ENCODE measurements around the gene ARHGAP26.
A peak's percentile ranks its signal among the peaks of the same experiment; 100 is the strongest.
"Not testable (repeated sequence)": the region's sequence is repeated elsewhere in the genome, so short reads cannot be mapped to it uniquely, and the experiment has no call there.

Gene ARHGAP26

DNA sequence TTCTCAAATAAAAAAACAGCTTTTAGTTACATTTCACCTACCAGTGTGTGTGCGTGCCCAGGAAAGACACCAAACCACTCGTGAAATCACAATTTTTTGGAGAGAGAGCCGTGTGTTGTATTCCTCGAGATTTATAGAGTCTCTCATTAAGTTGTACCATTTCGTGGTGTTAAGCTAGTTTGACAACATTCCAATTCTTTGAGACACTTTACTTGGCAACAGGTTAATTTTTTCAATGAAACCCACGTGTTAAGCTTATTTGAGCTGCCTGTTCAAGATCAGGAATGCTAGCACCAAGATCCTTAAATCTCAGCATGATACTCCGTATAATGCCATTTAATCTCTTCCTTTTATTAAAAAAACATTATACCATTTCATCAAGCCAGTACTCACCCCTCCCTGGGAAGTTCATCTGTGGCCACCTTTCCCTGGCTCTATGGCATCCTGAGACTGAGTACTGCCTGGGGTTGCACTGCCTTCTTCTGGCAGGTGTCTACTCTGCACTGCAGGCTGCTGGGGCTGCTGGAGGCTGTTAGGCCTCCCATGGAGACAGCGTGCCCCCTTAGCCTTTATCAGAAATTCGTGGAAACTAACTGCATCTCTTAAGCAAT lies 143.7 kb downstream of the ARHGAP26 start:
- no peak for DNase-seq

DNA sequence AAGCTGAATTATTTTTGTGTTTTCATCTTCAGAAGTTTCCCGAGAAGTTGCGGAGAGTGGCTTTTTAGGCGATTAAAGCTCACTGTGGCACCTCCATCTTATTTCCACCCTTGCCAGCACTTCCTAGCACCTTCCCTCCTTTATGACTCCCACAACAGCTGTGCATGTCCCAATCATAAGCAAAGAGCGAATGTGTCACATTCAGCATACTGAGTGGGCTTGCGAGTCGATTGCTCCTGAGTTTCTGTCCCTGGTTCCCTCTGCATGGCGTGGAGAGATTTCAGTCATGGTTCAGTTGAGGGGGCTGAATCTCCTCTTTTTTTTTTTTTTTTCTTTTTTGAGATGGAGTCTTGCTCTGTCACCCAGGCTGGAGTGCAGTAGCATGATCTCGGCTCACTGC lies 144.9 kb downstream of the ARHGAP26 start:
- no peak for DNase-seq

DNA sequence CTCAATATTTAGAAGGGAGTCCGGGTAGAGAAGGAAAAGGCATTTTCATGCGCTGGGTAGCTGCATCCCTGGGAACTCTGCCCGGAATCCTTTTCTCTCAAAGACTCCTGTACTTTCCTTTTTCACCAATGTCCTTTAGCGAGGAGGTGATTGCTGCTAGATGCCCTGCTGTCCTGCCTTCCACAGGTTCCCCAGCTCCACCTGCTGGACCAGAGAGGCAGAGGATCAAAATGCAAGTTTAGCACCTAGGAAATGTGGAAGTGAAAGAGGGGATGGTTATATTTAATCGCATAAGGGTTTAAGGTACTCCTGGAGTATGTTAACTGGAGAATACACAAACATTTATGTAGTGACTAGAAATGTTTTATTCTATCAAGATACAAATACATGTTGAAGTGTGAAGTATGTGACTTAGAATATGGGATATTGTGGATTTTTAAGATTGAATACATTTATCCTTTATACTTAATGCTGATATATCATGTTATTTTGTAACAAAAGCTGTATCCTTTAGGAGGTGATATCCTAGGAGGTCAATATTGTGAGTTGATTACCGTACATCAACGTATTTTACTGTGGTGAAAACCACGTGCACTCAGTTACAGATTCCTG lies 145.7 kb downstream of the ARHGAP26 start:
- DNase-seq: peak; percentile 24 to 60

DNA sequence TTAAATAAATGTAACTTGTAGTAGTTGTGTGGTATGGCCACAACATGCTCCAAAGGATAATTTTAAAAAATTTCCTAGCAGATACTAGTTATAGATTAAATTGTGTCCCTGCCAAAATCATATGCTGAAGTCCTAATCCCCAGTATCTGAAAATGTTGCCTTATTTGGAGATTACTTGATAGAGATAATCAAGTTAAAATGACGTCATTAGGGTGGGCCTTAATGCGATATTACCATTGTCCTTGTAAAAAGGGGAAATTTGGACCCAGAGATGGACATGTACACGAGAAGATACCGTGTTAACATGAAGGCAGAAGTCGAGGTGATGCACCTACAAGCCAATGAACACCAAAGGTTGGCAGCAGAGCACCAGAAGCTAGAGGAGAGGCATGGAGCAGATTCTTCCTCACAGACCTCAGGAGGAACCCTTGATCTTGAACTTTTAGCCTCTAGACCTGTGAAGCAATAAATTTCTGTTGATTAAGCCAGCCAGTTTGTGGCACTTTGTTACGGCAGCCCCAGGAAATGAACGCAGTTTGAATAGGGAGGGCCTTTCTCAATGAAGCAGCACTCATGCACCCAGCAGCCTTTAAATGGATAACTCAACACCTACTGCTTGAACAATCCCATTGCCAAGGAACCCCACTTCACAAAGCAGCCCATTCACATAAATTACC lies 148.9 kb downstream of the ARHGAP26 start:
- no peak for DNase-seq

DNA sequence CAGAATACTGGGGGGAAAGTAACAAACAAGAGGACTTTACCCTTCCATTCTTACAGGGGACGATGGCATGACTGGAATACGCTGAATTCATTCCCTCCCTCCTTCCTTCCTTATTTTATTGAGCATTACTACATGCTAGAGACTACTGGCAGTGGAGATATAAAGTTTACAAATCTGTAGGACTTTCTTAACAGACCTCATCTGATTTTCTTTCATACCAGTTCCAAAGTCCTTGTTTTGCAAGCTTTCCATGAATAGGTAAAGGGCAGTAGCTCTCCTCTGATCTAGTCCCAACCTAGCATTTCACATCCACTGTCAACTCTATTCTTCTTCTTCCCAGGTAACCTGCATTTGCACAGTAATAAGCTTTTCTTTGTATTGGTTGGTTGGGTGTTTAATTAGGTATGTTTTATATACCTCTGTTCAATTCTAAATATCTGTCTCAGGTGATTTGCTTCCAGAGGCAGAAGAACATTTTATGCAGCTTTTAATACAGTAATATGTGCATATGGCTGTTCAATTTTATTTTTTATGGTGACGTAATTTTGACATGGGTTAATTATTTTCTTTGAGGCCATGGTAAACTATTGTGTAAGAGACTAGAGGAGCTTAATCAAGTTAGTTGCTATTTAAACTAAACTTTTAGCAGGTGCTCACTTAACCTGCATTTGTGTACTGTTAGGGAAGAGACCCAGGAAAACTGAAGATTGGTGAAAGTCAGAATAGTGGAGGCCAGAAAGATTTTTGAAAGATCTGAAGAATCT lies 150.9 kb downstream of the ARHGAP26 start:
- DNase-seq: no peak

DNA sequence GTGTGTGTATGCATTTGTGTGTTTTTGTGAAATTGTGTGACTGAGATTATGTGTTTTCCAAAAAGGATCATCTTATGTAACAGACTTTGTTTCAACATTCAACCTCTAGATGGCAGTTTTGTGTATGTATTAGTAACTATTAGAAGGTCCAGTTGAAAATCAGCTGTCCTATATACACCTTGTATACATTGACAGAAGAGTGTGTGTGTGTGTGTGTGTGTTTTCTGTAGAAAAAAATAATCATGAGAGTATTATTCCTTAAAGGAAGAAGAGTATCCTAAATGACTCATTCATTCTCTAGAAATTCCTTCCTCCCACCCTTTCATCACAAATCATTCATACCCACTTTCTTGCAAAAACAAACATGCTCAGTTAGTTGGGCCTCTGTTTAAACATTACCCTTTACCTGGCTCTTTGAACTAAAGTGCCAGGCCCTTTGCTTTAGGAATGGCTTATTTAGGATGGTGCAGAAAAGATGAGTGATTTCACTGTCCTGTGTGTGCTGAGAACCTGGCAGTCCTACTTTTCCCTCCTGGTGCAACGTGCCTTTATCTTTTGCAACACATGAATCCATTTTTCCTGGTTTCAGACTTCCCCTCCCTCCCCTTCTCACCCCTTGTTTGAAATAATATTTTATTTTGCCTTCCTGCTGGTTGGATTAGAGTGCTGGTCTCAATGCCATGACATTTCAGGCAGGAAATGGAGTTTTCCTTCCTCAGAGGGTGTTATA lies 152.2 kb downstream of the ARHGAP26 start:
- peak in 1 of 2 experiments; percentile 62 for DNase-seq

DNA sequence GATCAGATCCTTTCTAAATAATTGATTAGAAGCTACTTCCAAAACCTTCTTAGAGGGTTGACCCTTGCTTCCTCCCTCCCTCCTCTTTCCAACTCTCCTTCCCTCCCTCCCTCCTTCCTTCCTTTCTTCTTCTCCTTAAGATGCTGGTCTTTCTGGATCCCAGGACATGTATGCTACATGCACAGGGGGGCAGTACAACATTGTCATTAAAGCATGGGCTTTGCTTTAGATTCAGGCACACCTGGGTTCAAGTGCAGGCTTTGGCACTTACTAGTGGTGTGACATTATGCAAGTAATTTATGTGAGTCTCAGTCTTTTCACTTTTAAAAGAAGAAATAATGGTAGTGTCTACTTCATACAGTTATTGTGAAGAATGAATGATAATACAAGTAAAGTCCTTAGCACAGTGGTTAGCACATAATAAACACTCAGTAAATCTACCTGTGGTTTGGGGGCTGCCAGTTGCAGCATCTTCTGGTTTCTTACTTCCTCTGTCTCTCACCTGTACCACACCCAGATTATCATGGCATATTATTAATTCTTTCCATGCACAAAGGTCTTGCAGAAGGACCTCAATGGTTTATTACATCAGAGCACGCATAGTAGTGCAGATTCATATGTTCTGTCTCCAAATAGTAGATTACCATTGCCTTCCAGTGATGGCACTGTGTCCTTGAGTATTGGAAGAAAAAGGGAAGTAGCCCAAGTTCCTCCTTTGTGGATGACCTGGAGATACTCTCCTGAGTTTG lies 154.1 kb downstream of the ARHGAP26 start:
- peak in 1 of 2 experiments; percentile 16 for DNase-seq

DNA sequence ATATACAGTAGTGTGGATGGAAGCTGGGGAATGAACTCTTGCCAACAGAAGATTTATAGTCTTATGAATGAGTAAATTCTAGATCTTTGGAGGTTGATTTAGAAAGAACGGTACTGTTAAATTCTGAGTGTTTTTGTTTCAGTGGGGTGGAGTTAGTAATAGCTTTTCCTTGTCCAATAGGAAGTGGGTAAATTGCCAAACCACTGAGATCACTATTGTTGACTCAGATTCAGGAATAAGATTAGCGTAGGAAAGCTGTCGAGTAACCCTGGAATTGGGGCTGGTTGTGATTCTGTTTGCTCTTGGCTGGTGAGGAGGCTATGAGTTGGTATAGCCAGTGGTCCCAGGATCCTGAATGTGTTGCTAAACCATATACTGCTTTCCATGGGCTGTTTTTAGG lies 155.6 kb downstream of the ARHGAP26 start:
- DNase-seq: no peak

DNA sequence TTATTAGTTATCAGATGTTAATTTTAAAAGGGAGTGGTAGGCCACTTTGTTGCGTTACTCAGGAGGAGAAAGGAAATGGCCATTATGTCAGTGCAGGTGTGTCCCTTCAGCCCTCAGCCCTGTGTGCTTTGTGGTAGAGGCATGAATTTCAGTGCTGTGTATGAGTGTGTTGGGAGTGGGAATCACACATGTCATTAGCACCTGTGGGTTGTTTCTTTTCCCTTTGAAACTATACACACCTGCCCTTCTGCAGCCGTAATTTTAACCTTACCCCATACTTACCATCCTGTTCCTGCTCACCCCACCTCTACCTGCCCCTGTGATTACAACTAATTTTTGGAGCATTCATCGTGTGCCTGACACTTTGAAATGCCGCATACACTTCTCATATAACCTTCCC lies 156.4 kb downstream of the ARHGAP26 start:
- DNase-seq: no peak

DNA sequence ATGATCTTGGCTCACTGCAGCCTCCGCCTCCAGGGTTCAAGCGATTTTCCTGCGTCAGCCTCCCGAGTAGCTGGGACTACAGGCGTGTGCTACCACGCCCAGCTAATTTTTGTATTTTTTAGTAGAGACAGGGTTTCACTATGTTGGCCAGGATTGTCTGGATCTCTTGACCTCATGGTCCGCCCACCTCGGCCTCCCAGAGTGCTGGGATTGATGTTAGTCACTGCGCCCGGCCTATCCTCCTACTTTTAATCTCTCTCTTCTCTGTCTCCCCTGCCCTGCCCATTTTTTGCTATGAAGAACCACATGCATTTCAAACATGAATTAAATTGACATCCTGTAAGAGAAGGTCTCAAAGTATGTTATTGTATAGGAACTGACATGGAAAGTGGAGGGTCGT lies 158.8 kb downstream of the ARHGAP26 start:
- not testable (repeated sequence) for DNase-seq

DNA sequence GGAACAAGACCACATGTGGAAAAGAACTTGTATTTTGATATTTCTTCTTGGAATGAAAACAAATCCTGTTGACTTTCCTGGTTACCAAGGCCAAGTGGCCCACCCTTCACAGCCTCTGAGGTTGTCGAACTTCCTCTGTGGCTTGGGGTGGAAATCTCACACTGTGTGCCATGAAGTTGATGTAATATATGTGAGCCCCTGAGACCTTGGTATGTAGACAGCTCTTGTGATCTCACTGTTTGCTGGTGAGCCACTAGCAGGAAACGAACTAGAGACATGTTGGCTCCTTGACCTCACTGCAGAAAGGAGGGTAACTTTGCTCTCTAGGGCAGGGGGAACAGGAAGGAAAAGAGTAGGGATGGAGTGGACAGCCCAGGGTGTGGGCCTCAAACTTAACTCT lies 159.4 kb downstream of the ARHGAP26 start:
- no peak for DNase-seq

DNA sequence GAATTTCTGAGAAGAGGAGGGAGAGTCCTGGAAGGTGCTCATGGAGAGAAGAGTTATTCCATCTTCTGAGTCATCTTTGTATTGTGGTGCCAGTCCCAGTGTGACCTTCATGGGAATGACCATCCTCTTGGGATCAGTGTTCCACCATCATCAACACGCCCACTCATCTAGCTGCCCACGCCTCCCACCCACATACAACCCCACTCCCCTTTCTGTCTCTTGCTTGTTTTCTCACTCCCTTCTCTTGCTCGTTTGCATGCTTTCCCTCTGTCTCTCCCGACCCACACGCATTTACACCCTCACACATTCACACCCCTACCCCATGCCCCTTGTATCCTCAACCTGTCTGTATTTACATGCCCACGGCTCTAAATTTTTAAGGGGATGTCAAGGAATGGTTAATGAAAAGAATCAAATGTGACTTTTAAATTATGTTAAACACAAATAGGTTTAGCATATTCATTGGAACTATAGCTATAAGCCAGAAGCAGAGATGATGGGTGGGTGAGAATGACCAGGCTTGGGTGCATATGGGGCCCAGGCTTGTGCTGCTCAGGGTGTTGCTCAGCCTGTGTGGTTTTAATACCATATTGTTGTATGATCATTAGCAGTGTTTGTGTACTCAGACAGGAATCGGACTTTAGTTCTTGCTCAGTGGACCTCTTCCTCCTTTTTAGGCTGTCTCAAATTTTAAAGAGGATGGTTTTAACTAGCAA lies 160.4 kb downstream of the ARHGAP26 start:
- DNase-seq: no peak

DNA sequence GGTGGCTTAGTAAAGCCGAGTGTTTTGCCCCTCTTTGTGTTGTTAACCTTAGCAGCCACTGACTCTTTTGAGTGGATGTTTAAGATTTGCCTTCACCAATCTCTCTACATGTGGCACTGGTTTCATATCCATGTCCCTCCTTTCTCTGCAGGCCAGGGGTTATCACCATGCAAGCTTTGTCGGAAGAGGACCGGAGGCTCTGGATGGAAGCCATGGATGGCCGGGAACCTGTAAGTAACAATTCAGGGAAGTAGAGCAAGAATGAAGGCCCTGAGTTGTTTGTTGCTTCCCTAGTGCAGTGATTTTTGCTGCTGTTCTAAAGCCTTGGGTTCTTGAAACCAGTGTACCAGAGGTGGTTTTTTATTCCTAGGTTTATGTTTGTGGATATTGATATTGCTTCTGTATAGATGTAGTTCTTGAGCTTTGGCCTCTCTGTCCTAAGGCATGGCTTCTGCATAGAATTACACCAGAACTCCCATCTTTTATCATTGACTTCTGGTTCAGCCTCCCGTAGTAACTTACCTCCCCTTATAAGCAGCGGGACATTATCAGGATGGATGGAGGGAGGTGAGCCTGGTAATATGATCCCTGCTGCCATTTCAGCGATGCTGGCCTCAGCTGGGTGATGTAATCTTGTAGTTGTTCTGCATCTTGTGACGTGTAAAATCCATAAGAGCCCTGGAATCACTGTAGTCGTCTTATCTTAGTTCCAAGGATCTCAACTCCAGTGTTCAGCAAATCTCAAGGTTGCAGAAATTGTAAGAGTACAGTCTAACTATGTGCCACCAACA lies 161.9 kb downstream of the ARHGAP26 start:
- DNase-seq: no peak

DNA sequence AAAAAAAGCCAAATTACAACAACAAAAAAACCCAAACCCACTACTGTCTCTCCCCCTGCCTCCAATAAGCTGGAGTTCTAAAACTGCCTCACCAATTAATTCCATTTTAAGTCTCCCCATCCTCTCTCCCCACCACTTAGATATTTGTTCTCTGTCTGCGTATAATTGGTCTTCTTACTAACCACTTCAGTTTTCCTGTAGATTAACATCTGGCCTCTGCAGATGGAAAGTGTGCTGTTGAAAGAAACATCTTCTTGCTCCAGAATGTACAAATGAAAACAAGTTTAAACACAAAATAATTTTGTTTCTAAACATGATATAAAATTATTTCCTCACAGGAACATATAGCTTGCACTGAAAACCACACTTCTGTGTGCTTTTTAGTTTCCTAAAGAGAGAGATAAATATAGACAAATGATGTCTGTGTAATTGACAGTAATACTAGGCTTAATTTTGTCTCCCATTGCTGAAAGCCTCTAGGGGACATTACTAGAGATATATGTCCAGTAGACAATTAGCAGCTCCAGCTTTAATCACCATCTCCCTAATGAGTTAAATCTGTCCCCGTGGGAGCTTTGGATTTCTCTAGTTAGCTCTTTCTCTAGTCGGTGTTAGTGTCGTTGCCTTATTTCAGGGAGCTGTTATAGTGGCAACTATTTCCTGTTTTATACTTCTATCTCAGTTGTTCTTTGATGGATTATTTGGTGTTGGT lies 164.0 kb downstream of the ARHGAP26 start:
- no peak for DNase-seq

DNA sequence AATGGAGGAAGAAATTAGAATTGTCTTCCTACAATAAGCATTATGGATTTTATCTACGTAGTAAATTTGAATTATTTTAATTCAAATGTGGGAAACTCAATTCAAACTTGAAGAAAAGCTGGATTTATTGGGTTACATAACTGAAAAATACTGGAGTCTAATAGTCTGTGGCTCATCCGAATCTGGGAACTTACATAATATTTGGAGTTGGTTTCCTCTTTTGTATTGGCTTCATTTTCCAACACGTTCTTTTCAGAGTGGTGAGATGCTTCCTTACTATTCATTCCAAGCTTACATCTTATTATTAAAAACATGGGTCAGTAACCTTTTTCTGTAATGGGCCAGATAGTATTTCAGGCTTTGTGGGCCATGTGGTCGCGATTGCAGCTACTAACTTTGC lies 164.8 kb downstream of the ARHGAP26 start:
- no peak for DNase-seq

DNA sequence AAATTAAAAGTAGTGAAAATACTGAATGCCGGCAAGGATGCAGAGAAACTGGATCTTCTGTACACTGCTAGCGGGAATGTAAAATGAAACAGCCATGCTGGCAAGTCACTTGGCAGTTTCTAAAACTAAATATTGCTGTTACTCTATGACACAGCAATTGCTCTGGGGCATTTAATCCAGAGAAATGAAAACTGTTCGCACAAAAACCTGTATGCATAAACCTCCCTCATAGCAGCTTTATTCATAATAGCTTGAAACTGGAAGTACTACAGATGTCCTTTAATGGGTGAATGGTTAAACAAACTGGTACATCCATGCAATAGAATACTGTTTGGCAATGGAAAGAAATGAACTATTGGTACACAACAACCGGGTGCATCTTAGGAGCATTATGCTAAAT lies 167.2 kb downstream of the ARHGAP26 start:
- no peak for DNase-seq

DNA sequence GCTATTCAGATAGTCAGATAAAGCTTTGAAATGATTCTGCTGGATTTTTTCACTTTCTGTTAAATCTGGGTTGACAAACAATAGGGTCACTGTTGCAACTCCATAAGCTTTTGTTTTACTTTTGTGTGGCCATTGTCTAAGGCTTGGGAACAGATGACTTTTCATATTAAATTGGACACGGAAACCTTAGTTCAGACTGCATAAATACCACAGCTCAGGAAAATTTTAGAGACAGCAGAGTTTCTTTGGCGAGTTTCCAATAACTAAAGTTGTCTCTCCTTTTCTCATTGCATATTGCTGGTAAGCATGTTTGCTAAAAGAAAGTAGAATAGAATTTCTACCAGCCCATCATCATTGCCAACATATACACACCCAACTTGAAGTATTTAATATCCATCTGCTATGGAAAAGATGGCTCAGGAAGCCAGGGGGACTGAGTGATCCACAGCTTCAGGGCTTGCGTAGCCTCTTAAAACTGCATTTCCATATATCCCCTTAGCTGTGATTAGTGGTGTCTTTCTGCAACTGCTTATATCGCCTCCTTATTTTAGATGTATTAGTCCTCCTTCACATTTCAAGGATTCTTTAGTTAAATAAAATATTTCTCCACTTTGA lies 168.2 kb downstream of the ARHGAP26 start:
- DNase-seq: no peak

DNA sequence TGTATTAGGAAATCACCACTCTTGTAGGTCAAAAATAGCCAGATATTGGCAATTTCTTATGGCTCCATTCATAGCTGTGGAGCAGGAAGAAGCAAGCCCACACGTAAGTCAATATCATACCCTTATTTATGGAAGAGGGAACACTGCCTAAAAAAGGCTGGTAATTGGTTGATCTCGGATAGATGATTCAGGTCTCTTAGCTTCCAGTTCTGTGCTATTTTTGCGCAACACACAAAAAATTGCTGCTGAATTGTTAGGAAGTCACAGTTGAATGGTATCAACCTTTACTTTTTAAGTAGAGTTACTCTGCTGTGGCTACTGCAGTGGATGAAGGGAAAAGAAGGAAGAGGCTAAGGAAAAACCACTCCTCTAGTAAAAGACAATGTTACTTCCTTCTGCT lies 168.8 kb downstream of the ARHGAP26 start:
- DNase-seq: no peak

DNA sequence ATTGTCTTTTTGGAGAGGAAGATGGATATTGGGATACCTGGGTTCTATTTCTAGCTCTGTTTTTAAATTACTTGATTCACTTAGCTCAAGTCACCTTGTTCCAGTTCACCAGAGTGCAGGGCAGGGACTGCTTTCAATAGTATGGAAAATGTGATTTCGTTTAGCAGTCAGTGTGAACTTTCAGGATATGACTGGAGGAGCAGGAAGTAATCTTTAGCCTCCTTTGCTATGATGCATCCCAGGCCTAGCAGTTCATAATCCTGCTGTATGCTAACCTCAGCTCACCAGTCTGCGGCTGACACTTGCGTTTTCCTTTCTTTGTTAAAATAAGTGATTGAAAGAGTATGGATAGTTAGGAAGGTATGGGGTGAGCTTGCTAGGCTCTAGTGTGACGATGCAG lies 169.7 kb downstream of the ARHGAP26 start:
- DNase-seq: no peak

DNA sequence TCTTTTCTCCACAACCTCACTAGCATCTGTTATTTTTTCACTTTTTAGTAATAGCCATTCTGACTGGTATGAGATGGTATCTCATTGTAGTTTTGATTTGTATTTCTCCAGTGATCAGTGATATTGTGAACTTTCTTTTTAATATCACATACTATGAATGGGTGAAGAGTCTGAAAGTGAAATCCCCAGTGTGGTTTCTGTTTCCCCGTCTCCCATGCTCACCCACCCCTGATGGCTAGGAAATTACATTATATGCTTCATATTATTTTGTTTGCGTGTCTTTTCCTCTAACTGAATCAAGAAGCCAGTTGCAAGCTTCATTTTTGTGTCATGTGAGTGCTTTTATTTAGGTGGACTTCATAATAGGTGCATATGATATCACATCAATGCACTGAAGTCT lies 171.1 kb downstream of the ARHGAP26 start:
- no peak for DNase-seq

Data from SW 1271 (cell line).